GM23248 (cell line): ENCODE results near the gene SEPTIN10. TPM values are rescaled to one million over a fixed set of nuclear protein-coding genes. Genes with fewer than 3 reads are reported as not detected.
A peak's percentile ranks its signal among the peaks of the same experiment; 100 is the strongest.

Source experiments
- DNase-seq: peaks from one replicate; pipeline ENCODE4 v3.0.0-alpha.2; 2015
- H2AFZ ChIP-seq: fragments of 200-600 bp; sonication (generic); 2 replicates; pipeline ENCODE4 v1.6.1; 2016; ENCODE audit warnings: antibody characterized with exemption
- H3F3A ChIP-seq: fragments of 200-600 bp; sonication (generic); 2 replicates; pipeline ENCODE4 v1.6.1; 2016; ENCODE audit warnings: mild to moderate bottlenecking, antibody characterized with exemption, mixed run types; ENCODE audit not compliant: insufficient read depth
- H3K27ac ChIP-seq: fragments of 200-600 bp; sonication (generic); 2 replicates; pipeline ENCODE4 v1.5.1; 2016; ENCODE audit warnings: mild to moderate bottlenecking
- H3K27me3 ChIP-seq: fragments of 200-600 bp; sonication (generic); replicated peaks from 2 replicates; pipeline ENCODE4 v1.6.1; 2016; ENCODE audit warnings: mild to moderate bottlenecking; ENCODE audit not compliant: insufficient read depth
- H3K36me3 ChIP-seq: fragments of 200-600 bp; sonication (generic); 2 replicates; pipeline ENCODE4 v1.6.1; 2016; ENCODE audit warnings: low read depth, mild to moderate bottlenecking
- H3K4me1 ChIP-seq: fragments of 200-600 bp; sonication (generic); 2 replicates; pipeline ENCODE4 v1.6.1; 2016; ENCODE audit warnings: mild to moderate bottlenecking; ENCODE audit not compliant: insufficient read depth
- H3K4me2 ChIP-seq: fragments of 200-600 bp; sonication (generic); one replicate; pipeline ENCODE4 v1.6.1; 2016; ENCODE audit warnings: mild to moderate bottlenecking; ENCODE audit not compliant: unreplicated experiment
- H3K4me3 ChIP-seq: fragments of 200-600 bp; sonication (generic); 2 replicates; pipeline ENCODE4 v1.5.1; 2016; ENCODE audit warnings: mild to moderate bottlenecking
- H3K79me2 ChIP-seq: fragments of 200-600 bp; sonication (generic); 2 replicates; pipeline ENCODE4 v1.6.1; 2016; ENCODE audit warnings: mild to moderate bottlenecking; ENCODE audit not compliant: insufficient read depth
- H3K9ac ChIP-seq: fragments of 200-600 bp; sonication (generic); 2 replicates; pipeline ENCODE4 v1.6.1; 2016; ENCODE audit warnings: mild to moderate bottlenecking
- H3K9me2 ChIP-seq: fragments of 200-600 bp; sonication (generic); 2 replicates; pipeline ENCODE4 v1.6.1; 2016; ENCODE audit warnings: mixed run types, mild to moderate bottlenecking, moderate library complexity; ENCODE audit not compliant: insufficient read depth
- H3K9me3 ChIP-seq: fragments of 200-600 bp; sonication (generic); one replicate; pipeline ENCODE4 v1.6.1; 2017; ENCODE audit warnings: low read depth
- H4K20me1 ChIP-seq: fragments of 200-600 bp; sonication (generic); 2 replicates; pipeline ENCODE4 v1.6.0; 2016; ENCODE audit not compliant: insufficient read depth
- EZH2 ChIP-seq: fragments of 200-600 bp; sonication (generic); IDR thresholded peaks from 2 replicates; pipeline ENCODE4 v1.6.1; 2018; ENCODE audit warnings: antibody characterized with exemption, mild to moderate bottlenecking; ENCODE audit not compliant: insufficient read depth, poor library complexity, severe bottlenecking
- EZH2phosphoT487 ChIP-seq: fragments of 200-600 bp; sonication (generic); IDR thresholded peaks from 2 replicates; pipeline ENCODE4 v1.6.1; 2018; ENCODE audit warnings: antibody characterized with exemption, moderate library complexity, mild to moderate bottlenecking, low read depth; ENCODE audit not compliant: insufficient read depth
- WGBS, 2 experiments: methylation state at CpG; one replicate each; pipeline ENCODE4 v1.1.6; 2015 to 2017; ENCODE audit warnings: low lambda C conversion rate in 2 of 2, low coverage in 1 of 2; ENCODE audit errors: missing lambda C conversion rate in 2 of 2; 5-methylcytosine and 5-hydroxymethylcytosine counted together
- in situ Hi-C: fragments of 300-500 bp; cut with MboI; formaldehyde crosslinking; loops from 2 replicates; pipeline ENCODE4 v1.15.0; 2020
- polyA plus RNA-seq: library from polyadenylated mRNA; unstranded; fragments of >200 nt; fragmentation: Nextera tagmentation; extraction: Ambion mirVana; gene quantifications from 2 replicates; pipeline ENCODE4 v1.2.1, GENCODE V29; 2016
- total RNA-seq: library from RNA; depleted of rRNA; stranded (reverse); fragments of >200 nt; shearing (Covaris generic); gene quantifications from 2 replicates; pipeline ENCODE4 v1.2.3, GENCODE V29; 2014

Gene SEPTIN10
- total and polyA plus RNA-seq, 2 experiments from 2014 or later, result 142 to 152 TPM

DNA sequence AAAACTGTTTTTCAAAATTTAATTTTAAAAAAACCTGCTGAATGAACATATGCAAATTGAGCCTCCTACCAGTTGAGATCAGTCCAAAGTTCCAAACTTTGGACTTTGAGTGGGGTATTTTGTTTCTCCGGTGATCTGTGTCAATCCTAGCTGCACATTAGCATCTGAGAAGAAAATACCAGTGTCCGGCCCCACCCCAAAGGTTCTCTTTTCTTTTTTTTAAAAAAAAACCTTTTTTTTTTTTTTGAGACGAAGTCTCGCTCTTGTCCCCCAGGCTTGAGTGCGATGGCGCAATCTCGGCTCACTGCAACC, 91.7 kb downstream of the SEPTIN10 start:
- Histone ChIP-seq H3K36me3 (no peaks in the 10 kb centered on the region), H3K9me2 (no peaks in the 10 kb centered on the region), H3K4me3 (no peak overlapping the region), H3K79me2 (no peaks in the 10 kb centered on the region), H3K9me3 (no peaks in the 10 kb centered on the region), H3K4me1 (no peaks in the 10 kb centered on the region), H3K27ac (no peak overlapping the region), H3F3A (no peaks in the 10 kb centered on the region), H3K4me2 (no peak overlapping the region), H2AFZ (no peak overlapping the region), H3K9ac (no peak overlapping the region), H3K27me3 (0 out of 2 replicates have a peak, but pooled peaks cover 5% of the 10 kb centered on the region), H4K20me1 (no peaks in the 10 kb centered on the region)
- in situ Hi-C loops, result no loop called here
- DNase-seq, result no peak
- TF ChIP-seq EZH2 (no peak), EZH2phosphoT487 (no peak)
- WGBS, 2 experiments, result 87 to 88% methylated on average over 4 to 7 of the region's 7 CpGs

DNA sequence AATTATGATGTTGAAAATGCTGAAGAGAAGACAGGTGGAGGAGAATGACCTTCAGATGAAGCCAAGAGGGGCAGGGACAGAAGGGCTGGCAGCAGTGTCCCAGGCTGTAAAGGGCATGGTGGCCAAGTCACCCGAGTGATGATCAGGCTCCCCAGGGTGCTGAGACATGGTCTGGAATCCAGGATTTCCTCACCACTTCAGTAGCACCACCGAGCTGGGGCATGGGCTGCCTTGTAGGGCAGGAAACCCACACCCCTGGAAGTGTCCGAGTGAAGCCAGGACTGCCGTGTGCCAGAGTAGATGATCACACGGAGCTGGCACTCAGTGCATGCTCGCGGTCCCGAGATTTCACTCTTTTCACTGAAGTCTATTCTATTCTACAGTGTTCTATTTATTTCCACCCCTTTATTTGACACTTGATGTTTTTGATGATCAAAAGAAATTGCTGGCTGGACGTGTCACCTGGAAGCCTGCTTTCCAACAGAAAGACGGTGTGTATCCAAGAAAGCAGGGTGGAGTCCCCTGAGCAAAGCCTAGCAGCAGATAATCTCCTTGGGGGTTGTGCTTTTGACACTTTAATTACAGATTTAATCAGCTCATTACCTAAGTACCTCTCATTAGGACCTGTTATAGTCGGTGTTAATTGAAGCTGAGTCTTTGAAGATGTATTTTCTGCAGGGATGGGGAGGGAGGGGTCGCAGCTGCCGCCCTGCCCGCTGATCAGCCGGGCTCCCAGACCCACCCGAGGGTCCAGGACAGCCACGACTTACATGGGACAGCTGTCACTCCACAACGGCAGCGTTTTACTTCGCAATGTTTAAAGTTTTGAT, 92.3 kb downstream of the SEPTIN10 start:
- Histone ChIP-seq H3K27me3 (0 out of 2 replicates have a peak, but pooled peaks cover 5% of the 10 kb centered on the region), H3K79me2 (no peaks in the 10 kb centered on the region), H3K4me3 (no peak overlapping the region), H3K4me1 (no peaks in the 10 kb centered on the region), H3K9ac (no peak overlapping the region), H3K27ac (no peak overlapping the region), H3F3A (no peaks in the 10 kb centered on the region), H3K4me2 (no peak overlapping the region), H2AFZ (no peak overlapping the region), H3K9me2 (no peaks in the 10 kb centered on the region), H3K9me3 (no peaks in the 10 kb centered on the region), H4K20me1 (no peaks in the 10 kb centered on the region), H3K36me3 (no peaks in the 10 kb centered on the region)
- DNase-seq, result peak; percentile 29
- 53 to 59% methylated on average over 19 to 20 of the region's 20 CpGs for WGBS, 2 experiments
- in situ Hi-C loops, result no loop called here
- TF ChIP-seq EZH2phosphoT487, result no peak
- no peak for TF ChIP-seq EZH2

DNA sequence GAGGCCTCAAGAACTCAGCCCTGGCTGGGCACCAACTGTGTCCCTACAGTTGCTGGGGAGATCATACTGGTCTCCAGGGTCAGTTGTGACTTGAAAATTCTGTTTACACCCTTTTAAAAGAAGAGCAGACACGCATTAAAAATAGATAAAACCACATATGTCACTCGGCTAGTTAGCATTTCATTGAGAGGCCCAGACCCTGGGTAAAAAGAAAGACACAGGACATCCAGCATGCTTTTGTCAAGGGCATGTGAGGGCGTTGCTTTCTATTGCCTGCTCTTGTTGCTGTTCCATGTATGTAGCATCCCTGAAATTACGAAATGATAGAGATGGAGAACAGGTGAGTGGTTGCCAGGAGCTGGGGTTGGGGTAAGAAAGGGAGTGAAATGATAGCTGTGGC, 94.3 kb downstream of the SEPTIN10 start:
- H3K4me1 ChIP-seq, result peaks cover under 1% of the 10 kb centered on the region; the same call in 1 of the 2 replicates
- no peaks in the 10 kb centered on the region for H3K9me2 ChIP-seq
- 0 out of 2 replicates have a peak, but pooled peaks cover 5% of the 10 kb centered on the region for H3K27me3 ChIP-seq
- no peak overlapping the region for H3K4me3 ChIP-seq
- H3K79me2 ChIP-seq, result no peaks in the 10 kb centered on the region
- no peaks in the 10 kb centered on the region for H3K9me3 ChIP-seq
- H3K27ac ChIP-seq, result no peak overlapping the region
- no peak for DNase-seq
- H2AFZ ChIP-seq, result no peak overlapping the region
- H3K9ac ChIP-seq, result no peak overlapping the region
- 87 to 91% methylated on average over 4 of the region's 4 CpGs for WGBS, 2 experiments
- H3K4me2 ChIP-seq, result no peak overlapping the region
- H3K36me3 ChIP-seq, result no peaks in the 10 kb centered on the region
- TF ChIP-seq EZH2 (no peak), EZH2phosphoT487 (no peak)
- H4K20me1 ChIP-seq, result no peaks in the 10 kb centered on the region
- H3F3A ChIP-seq, result 0 out of 2 replicates have a peak, but pooled peaks cover under 1% of the 10 kb centered on the region
- in situ Hi-C loops, result no loop called here

DNA sequence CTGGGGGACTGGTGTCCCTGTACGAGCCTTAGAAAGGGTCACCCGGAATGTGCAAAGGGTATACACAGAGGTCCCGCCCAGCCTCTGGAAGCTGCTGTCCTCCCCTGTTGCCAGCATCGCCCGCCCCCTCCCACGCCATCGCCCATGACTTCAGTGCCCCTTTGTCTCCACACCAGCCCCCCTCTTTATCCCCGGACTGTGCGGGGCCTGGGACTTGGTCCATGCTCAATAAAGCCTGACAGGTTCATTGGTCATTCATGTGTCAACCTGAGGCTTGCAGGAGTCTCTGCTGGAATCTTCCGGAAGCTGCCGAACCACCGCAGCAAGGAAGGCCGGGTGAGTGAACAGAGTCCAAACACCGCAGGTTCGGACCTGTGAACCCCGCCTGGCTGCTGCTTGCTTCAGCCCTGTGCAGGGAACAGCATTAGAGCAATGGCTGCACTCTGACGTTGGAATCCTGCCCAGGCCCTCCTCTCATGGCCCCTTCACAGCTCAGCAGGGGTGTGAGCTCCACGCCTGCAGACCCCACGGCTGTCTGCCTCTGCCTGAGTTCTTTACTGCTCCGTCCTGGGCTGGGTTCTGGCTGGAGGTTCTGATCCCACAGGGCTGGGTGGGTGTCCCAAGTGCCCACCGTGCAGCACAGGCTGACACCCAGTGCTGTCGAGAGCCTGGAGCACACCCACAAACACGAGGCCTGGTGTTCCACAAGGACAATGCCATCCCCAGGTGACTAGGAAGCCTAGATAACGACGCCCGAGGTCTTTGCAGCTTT, 96.5 kb downstream of the SEPTIN10 start:
- no peak overlapping the region for H3K4me2 ChIP-seq
- H3K36me3 ChIP-seq, result no peaks in the 10 kb centered on the region
- 91 to 92% methylated on average over 21 to 25 of the region's 26 CpGs for WGBS, 2 experiments
- in situ Hi-C loops, result no loop called here
- no peak overlapping the region for H3K27ac ChIP-seq
- no peaks in the 10 kb centered on the region for H4K20me1 ChIP-seq
- no peak overlapping the region for H3K9ac ChIP-seq
- no peak overlapping the region for H2AFZ ChIP-seq
- H3F3A ChIP-seq, result peaks cover 9% of the 10 kb centered on the region; the same call in 1 of the 2 replicates
- no peak overlapping the region for H3K4me3 ChIP-seq
- H3K79me2 ChIP-seq, result no peaks in the 10 kb centered on the region
- no peaks in the 10 kb centered on the region for H3K9me2 ChIP-seq
- 0 out of 2 replicates have a peak, but pooled peaks cover 5% of the 10 kb centered on the region for H3K27me3 ChIP-seq
- no peak for DNase-seq
- peaks cover 10% of the 10 kb centered on the region for H3K4me1 ChIP-seq
- no peak for TF ChIP-seq EZH2
- TF ChIP-seq EZH2phosphoT487, result no peak
- H3K9me3 ChIP-seq, result no peaks in the 10 kb centered on the region
